GM21447 (cell line): Measurements from ENCODE around the gene TAT.

ENCODE experiments used
- ATAC-seq: cut with Tn5 transposase; IDR thresholded peaks from one replicate; pipeline ENCODE4 v1.9.1; 2021; ENCODE audit not compliant: unreplicated experiment

The TAT gene

DNA sequence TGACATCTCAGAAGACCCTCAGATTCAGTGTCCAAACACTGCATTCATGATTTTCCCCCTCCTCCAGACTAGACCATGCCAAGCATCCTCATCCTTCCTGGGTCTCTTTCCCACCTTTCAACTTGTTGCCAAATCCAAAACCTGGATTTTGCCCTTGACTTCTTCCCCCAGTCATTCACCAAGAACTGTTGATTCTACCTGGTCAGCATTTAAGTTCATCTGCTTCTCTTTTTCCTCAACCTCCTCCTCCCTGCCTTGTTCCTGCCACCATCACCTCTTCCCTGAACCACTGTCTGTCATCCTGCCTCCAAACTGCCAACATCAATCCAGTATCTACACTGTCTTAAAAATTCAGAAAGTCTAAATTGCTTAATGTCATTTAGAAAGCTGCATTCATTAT lies 29.7 kb downstream of the TAT start:
- no peak for ATAC-seq

- ATAC-seq, result no peak
These were observed 34.5 kb downstream of the TAT start for GRCh38 chr16:71542377-71542776.

DNA sequence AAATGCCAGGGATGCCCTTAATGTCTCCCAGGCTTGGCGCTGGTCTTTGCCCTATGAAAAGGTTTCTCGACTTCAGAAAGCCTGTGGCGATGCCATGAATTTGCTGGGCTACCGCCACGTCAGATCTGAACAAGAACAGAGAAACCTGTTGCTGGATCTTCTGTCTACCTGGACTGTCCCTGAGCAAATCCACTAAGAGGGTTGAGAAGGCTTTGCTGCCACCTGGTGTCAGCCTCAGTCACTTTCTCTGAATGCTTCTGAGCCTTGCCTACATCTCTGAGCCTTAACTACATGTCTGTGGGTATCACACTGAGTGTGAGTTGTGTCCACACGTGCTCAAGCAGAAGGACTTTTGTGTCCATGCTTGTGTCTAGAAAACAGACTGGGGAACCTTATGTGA lies 39.2 kb downstream of the TAT start:
- no peak for ATAC-seq

- ATAC-seq, result no peak
These were observed 40.0 kb downstream of the TAT start for GRCh38 chr16:71536752-71537499.

DNA sequence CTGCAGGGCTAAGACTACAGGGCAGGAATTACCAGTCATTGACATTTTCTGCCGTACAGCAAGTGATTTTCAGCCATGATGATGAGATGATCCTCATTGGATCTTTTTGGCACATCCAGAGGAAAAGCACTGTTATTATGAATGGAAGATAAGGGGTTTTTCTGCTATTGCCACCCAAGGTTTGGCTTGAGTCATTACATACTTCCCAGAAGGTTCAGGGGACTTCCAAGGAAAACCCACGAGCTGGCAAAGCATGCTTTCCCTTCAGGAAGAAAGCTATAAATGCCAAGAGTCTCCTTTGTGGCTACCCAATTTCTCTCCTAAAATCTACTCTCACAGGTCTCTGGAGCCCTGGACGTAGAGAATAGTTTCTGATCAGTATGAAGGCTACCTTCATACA lies 44.5 kb downstream of the TAT start:
- ATAC-seq, result no peak

DNA sequence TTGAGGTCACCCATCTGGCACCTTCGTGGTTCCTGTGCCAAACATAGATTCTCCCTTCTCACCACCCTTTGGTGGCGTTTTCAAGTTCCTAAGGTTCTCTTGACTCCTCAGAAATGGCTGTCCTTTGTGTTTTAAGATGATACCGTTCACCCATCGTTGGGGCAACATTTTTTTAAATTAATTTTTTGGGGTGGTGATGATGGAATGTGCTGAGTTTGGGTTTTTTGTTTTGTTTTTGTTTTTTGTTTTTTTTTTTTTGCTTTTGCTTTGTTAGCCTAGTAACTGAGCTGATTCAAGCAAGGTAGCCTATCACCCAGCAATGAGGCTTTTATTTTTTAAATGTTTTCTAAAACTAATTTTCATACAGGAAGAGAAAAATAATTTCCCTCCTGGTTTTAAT lies 48.0 kb downstream of the TAT start:
- ATAC-seq, result no peak

- ATAC-seq, result no peak
These were observed 48.6 kb downstream of the TAT start for GRCh38 chr16:71528257-71528656.

DNA sequence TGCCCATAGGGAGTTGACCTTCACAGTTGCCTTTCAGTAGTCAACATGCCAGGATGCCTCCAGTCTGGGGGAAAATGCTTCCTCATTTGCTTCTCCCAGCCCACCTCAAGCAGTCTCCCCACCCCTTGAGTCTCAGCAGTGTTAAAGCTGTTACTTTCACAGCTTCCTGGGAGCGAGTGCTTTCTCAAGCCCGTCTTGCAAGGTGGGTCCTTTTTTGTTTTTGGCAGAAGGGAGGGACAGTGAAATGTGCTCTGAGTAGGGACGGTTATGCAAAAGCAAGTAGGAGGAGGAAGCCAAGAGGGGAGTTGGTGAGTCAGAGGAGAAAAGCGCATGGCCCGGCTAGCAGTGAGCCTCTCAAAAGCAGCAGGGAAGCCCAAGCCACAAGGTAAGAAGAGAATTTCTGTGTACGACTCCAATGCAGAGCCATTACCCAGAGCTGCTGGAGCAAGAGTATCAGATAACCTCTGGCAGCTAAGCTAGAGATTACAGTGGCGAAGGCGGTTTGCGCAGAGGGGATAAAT lies 50.7 kb downstream of the TAT start, which contains the start of gene CHST4:
TSS of gene CHST4 (plus strand) at position 316 of the 521 bp plus-strand sequence. CDS start 10,252 bp downstream, outside the sequence.
- ATAC-seq, result no peak

DNA sequence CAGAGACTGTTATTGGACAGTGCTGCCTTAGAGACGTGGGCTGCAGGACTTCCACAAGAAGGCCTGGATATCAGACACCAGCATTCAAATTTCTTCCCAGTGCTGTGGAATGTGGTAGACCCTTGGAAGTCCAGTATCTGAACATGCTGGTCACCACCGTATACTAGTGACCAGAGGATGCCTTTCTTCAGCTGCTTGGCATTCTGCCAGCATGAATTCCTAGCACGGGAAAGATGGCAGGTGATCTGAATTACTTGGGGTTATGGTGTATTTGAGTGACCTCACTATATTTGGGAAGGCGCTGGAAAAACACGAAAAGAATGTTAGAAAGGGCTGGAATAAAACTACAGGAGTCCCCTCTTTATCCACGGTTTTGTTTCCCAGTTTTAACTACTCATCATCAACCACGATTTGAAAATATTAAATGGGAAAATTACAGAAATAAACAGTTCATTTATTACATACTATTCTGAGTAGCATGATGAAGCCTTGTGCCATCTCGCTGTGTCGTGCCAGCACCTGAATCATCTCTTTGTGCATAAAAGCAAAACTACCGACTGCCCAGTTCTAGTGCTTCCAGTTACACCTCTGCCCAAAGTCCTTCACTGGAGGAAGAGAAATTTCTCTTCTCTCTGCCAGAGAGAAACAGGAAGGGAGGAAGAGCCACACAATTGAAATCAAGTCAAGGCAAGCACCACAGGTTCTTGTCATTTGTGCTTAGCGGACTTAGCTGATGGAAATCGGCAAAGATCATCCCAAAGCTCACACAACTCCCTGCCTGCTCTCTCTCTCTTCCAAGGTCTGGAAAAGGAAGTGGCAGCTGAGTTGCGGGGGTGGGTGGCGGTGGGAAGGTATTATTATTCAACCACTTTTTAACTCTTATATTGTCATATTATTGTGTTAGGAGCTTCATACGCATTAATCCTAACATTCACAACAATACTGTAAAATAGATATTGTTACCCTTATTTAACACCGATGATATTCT lies 52.0 kb downstream of the TAT start:
- no peak for ATAC-seq

- no peak for ATAC-seq
These were observed 56.3 kb downstream of the TAT start for GRCh38 chr16:71520550-71520949.
